ENCODE data around the gene SSBP3.
"Not testable (repeated sequence)": the region's sequence is repeated elsewhere in the genome, so short reads cannot be mapped to it uniquely, and the experiment has no call there.

The SSBP3 gene

DNA sequence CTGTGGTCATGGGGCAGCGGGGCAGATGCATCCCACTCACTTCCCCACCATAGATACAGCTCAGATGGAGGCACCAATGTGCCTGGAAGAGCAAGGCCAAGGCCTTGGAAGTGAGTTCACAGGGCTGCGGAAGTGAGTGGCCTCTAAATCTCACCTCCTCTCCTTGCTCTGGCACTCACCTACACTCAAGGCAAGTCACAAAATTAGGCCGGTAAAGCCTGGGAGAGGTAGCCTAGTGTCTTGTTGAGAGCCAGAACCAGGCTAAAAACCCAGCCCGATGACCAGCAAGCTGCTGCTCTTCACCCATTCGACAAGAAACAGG, 57.5 kb downstream of the SSBP3 start:
- DNase-seq (ENCODE audit: low spot score) = no peak

DNA sequence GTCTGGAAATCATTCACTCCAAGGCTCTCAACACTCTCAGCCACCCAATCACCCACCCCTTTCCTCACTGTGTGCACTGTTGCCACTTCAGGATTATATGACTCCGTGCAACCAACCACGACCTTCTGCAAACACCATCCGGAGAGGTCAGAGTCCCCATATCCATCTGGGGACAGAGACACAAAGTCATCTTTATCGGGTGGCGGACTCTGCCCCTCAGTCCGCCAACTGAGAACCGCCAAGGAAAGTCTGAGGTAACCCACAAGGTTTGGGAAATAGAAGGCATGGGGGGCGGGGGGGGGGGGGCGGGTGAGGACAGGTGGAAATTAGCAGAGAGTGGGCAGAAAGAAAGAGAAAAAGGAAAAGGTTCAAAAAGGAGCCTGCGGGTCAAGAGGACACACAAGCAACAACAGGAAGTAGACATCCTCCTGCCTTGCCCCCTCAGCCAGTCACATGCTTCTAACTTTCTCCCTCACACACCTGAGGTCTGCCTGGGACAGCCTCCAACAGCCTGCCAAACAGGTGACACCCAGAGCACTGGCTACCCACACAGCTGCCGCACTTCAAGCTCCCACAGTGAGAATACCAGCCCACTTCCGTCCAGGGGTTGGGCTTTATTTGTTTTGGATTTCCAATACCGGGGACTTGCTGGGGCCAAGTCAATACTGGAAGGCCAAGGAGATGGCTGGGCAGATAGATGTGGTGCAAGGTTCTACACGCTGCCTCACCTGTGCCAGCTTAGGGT, 58.1 kb downstream of the SSBP3 start:
- no peak for DNase-seq (ENCODE audit: low spot score)

DNA sequence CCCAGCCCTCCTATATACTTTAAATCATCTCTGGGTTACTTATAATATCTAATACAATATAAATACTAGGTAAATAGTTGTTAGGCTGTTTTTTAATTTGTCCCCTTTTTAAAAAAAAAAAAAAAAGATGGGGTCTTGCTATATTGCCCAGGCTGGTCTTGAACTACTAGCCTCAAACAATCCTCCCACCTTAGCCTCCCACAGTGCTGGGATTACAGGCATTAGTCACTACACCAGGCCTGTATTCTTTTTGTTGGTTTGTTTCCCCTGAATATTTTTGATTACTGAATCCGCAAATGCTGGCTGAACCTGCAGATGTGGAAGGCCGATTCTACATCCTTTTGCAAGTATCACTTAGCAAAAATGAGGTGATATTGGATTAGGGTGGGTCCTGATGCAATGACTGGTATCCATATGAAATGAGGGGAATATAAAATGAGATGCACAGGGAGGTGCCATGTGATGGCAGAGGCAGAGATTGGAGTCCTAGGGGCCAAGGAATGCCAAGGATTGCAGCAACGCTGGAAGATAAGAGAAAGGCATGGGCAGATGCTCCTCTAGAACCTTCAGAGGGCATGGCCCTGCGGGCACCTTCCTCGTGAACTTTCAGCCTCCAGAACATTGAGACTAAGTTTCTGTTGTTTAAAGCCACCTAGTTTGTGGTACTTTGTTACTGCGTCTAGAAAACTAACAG, 58.8 kb downstream of the SSBP3 start:
- no peak for DNase-seq (ENCODE audit: low spot score)

DNA sequence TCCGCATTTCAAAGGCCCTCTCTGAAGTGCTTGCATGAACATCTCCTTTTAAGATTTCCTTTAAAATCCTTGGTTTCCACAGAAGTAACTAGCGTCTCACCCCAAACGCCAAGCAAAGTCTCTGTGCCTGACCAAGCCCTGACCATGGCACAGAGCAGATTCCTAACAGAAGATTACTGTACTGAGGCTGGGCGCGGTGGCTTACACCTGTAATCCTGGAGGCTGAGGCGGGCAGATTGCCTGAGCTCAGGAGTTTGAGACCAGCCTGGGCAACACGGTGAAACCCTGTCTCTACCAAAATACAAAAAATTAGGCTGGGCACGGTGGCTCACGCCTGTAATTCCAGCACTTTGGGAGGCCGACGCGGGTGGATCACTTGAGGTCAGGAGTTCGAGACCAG, 60.6 kb downstream of the SSBP3 start:
- not testable (repeated sequence) for DNase-seq (ENCODE audit: low spot score)

DNA sequence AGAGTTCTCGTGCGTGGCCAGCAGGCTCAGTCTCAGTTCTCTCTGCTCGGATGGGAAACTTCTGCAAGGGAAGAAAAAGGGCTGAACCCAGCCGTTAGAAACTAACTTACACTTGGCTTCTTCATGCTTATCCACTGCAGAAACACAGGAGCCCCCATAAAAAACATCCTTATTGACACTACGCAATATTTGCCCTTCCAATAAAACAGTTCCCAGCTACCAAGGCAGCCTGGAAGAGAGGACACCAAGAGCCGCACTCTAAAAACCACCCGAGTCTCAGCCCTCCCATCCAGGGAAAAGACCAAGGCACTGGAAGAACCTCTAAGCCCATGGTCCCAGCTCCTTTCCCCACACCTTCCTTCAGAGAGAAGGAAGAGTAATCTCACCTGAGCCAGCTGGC, 61.1 kb downstream of the SSBP3 start:
- no peak for DNase-seq (ENCODE audit: low spot score)

DNA sequence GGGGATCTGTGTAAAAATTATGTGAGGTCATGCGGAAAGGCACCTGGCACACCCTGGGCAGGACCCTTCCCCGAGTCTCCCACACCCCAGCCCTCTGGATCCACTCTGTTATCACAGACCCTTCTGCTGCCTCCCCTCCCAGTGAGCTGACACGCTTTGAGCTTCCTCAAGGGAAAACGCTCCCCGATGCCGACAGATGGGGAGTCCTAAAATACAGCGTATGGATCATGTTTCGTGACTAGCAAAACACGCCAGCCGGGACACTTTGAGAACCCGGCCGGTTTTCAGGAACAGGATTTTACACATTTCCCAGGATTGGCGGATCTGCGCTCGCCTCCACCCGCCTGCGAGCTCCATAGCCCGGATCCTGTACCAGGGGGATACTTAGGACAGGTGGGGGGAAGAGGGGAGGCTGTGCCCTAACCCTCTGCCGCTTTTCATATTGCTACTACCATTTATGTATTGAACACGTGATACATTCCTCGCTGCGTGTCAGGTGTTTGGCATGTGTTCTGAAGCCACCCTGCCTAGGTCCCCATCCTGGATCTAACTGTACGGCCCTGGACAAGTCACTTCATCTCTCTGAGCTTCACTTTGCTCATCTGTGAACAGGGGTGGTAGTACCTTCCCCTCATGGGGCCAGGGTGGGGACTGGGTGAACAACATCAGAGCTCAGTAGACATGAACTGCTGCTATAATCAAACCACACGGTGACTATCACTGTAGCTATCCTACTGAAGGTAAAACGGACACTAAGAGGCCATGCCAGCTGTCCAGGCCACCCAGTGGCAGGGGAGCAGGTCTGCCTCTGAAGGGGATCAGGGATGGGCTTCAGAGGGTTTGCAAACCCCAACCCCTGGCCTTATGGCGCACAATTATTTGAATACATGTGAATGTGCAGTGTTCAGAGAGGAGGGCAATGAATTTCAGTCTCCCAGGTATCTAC, 63.2 kb downstream of the SSBP3 start:
- peak; percentile 71 for DNase-seq (ENCODE audit: low spot score)

DNA sequence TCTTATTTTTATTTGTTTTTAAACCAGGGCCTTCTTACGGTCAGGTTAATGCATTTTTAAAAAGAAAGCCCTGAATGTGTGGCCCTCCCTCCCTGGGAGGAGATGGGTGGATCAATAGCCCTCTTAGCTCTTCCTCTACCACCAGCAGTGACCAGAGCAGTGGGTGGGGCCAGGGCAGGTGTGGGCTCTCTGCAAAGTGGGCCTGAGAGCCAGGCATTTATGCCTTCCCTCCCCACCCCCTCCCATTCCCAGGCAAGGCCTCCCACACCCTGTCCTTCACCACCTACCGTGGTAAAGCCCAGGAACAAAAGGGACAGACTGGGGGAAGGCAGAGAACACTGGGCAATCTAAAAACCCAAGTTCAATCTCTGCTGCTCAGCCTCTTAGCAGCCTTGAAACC, 63.9 kb downstream of the SSBP3 start:
- no peak for DNase-seq (ENCODE audit: low spot score)

DNA sequence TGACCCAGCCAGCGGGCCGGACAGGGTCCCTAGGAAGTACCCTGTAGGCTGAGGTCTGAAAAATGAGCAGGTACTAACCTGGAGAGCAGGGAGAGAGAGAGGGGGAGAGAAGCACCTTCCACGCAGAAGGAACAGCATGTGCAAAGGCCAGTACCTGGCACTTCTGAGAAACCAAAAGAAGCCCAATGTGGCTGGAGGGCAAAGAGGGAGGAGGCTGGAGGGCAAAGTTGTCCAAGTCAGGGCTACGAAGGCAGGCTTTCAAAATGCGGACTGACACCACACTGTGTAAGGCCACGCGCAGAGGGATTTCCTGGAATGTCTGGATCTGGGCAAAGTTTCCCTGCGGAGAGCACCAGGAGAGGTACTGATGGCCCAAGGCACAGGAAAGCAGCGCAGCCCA, 64.4 kb downstream of the SSBP3 start:
- no peak for DNase-seq (ENCODE audit: low spot score)

DNA sequence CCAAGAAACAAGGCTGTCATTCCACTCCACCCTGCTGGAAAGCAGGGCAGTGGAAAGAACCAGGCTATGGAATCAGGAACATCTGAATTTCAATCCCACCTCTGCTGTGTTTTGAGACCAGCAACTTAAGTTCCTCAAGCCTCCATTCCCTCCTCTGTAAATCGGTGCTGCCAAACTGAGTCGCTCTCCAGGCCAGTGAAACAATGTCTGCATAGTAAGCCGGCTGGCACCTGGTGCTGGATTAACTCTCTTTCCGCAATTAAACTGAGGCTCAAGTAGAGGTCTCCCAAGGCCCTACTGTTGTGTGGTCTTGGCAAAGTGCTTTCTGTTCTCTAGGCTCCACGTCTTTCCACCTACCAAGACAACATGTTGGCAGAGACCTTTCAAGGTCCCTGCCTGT, 65.3 kb downstream of the SSBP3 start:
- DNase-seq (ENCODE audit: low spot score) = peak; percentile 55

DNA sequence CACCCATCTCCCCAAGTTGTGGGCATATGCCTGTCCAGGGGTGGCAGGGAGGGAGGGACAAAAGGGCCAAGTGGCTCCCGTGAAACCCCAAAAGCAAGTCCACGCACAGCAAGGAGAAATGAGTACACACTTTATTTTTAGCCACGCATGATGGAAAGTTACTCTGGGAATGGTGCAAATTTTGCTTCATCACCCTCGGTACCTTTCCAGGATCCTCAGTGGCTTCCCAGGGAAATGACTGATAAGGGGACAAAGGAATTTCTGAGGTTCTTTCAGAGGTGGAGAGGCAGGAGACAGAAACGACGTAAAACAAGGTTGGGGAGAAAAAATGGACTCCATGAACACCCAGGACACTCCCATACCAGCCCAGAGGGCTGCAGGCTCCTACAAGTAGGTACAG, 65.8 kb downstream of the SSBP3 start:
- DNase-seq (ENCODE audit: low spot score) = no peak

DNA sequence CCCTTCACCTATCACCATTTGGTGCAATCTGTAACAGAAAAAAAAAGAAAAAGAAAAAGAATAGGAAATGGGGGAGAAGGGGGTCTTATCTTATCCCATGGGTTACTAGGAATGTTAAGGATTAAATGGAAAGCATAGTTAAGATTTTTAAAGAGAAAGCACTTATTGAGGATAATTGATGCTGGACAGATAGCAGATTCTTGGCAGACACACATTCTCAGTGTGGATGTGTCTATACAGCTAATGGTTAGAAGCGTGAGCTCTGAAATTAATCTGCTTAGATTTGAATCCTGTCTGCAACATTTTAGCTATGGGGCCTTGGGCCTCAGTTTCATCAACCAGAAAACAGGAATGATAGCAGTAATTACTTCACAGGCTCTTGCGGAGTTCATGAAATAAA, 67.1 kb downstream of the SSBP3 start:
- DNase-seq (ENCODE audit: low spot score) = no peak

DNA sequence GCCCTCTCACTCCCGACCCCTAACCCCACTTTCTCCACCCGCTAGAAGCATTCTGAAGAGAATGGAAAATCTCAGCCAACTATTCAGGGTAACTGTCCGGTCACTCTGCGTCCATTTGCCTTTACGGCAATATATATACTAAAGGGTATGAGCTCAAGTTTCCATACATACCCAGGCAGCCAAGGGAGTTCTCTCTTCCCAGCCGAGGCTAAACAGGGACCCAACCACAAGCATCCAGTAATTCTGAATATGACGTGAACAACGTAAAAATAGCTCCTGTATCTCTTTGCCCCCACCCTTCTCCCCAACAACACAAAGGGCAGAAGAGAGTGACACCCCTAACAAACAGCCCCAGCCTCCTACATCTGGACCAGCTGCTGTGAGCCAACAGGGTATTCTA, 67.7 kb downstream of the SSBP3 start:
- DNase-seq (ENCODE audit: low spot score) = no peak

DNA sequence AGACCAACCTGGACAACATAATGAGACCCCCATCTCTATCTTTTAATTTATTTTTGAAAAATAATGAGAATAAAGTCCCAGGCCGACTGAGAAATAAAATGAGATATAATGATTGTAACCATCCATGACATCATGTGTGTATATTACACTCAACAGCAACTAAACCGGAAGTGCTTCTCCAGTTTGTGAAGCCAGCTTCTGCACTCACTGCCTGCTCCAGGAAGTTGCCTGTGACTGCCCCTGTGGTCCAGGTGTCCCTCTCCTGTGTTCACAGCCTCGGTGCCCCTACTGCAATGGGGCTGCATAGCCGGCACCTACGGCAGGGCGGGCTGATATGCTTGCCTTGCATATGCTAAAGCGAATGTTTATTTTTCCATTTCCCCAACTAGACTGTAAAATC, 68.3 kb downstream of the SSBP3 start:
- DNase-seq (ENCODE audit: low spot score) = no peak

DNA sequence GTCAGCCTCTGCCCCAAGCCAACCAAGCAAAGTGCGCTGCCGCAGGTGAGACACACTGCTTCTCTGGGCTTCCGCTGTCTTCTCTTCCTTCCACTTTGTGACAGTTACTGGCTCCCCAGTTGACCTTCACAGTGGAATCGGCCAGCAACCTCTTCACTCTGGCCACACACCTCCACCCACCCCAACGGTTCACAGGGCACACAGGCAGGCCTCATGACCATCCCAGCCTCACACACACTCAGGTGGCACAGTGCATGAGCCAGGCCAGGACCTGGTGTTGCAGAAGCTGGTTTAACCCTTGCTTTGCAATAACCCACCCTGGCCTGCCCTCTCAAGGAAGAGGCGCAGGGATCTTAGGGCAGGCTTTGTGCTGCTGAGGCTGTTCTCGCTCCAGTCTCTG, 69.2 kb downstream of the SSBP3 start:
- DNase-seq (ENCODE audit: low spot score) = no peak

DNA sequence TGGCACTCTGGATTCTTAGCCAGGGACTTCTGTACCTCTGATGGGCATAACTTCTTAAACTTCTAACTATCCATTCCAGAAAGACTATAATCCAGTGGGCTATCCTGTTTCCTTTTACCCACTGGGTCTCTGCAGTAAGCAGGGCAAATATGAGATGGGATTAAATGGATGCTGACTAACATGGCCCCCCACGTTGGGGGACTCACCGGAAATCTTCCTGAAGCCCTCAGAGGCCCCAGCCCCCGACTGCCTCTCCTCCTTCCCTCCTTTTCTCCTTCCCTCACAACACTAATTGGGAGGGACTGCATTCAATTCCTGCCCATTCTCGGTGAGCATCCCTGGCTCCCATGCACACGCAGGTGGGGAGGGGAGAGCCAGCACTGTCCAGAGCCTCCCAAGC, 70.1 kb downstream of the SSBP3 start:
- no peak for DNase-seq (ENCODE audit: low spot score)

DNA sequence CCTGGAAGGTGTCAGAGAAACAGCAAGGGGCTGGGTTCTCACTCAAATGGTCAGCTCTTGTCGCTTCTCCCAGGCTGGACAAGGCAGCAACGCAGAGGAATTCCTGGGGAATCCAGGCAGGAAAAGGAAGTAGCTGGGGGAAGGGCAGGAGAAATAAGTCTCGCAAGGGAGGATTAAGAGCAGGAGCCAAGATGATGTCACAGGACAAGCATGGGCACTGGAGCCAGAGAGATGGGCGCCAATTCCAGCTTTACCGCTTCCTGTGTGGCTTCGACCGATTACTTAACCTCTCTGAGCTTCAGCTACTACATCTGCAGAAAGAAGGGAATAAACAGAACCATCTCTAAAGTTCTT, 70.5 kb downstream of the SSBP3 start:
- DNase-seq (ENCODE audit: low spot score) = peak; percentile 47

DNA sequence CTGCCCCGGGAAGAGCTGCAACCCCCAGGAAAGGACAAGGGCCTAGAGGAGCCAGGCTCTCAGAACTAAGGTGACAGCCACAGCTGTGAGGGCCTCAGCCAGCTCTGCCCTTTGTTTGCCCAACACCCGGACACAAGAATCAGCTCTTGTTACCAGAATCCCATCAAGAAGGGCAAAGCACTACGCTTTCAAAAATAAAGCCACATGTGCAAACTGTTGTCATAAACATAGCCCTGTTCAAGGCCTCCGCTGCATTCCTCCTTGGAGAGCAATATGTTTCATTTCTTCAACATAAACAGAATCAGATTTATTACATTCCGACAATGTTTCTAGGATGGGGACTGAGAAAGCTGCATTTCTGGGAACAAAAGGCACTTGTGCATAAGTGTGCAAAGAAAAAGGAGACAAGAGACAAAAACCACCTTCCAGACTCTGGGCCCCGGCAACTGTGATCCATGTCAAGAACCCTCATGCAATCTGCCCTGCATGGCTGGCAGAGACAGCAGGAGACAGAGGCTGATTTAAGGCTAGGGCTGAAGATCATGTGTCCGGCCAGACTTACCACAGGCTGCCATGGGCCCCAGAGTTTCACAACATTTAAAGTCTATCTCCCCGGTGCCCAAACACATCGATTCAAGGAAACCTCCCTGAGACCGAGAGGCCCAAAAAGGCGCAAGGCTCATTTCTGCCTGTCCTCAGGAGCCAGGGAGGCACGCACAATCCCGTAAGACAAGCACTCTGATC, 71.0 kb downstream of the SSBP3 start:
- DNase-seq (ENCODE audit: low spot score) = no peak

DNA sequence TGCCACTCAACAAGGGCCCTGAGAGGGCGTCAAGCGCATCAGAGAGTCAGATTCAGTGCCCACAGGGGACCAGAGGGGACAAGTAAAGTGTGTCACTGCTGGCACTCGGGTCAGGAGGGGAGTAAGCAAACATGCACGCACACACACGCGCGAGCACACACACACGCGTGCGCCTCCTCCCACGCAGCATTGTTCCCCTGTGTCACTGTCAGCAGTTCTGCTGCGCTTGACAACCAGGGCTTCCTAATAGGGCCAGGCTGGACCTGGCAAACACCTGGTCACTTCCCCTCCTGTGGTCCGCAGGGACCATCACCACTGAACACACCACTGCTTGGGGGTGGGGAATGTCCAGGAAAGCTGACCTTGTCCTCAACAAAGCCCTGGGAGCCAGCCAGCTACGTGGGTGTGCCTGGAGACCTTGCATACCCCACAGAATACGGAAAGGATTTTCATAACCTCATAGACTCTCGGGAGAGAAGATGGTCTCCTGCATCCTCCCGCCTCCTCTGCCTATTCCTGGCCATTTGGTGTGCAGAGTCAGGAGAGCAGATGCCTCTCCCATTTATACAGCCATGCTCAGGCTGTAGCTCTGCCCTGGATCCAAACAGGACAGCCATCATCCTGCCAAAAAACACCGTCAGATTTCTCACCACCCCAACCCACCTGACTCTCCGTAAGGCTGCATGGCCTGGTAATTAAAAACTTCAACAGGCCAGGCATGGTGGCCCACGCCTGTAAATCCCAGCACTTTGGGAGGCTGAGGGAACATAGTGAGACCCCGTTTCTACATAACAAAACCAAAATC, 73.2 kb downstream of the SSBP3 start:
- no peak for DNase-seq (ENCODE audit: low spot score)

DNA sequence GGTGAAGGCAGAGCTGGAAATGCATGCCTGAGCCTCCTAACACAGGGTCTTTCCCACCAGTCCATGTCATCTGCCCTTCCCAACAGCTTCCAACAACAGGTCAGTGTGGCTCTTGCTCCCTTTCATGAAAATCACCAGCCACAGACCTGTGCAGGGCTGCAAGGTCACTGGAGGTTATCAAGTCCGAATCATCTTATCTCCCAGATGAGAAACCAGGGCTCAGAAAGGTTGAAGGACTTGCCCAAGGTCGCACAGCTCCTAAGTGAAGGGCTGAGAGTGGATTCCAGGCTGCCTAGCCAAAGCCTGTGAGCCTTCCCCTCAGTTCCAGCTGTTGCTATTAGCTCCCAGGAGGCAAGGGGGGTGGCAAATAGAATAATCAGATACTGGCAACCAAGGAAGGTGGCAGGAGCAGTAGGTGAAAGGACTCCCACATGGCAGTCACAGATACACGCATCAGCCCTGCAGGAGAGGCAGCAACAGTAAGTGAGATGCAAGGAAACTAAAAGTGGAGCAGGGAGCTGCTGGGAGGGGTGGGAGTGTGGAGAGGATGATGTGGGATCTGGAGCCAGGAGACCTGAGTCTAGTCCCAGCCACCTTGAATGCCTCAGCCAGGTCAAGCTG, 74.2 kb downstream of the SSBP3 start:
- no peak for DNase-seq (ENCODE audit: low spot score)

DNA sequence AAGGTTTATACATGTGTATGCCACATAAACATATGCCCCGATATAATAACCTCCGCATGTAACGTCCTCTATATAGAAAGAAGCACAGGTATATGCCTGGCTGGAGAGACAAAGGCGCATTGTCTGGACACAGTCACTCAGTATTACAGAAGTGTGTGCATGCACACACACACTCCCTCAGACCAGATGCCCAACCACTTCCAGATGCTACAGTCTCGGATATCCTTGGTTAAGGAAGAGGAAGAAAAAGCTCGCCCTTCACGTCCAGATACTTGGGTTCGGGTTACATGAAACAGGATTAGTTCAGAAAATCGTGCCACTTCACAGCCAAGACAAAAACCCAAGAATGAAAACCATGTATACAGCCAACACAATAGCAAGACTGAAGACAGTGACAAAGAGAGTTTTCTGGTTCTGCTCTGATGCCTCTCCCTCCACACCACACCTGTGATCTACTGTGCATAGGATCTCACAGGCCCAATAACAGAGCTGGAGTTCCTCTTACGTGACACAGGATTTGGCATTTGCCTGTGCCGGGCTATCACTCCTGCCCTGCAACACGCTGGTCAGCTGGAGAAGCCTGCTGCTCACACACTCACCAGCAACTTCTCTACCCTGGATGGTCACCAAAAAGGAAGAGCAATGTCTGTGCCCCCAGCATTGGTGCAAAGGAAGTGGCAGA, 75.0 kb downstream of the SSBP3 start:
- DNase-seq (ENCODE audit: low spot score) = no peak
